ENCODE results near the gene MTF2.

DNA sequence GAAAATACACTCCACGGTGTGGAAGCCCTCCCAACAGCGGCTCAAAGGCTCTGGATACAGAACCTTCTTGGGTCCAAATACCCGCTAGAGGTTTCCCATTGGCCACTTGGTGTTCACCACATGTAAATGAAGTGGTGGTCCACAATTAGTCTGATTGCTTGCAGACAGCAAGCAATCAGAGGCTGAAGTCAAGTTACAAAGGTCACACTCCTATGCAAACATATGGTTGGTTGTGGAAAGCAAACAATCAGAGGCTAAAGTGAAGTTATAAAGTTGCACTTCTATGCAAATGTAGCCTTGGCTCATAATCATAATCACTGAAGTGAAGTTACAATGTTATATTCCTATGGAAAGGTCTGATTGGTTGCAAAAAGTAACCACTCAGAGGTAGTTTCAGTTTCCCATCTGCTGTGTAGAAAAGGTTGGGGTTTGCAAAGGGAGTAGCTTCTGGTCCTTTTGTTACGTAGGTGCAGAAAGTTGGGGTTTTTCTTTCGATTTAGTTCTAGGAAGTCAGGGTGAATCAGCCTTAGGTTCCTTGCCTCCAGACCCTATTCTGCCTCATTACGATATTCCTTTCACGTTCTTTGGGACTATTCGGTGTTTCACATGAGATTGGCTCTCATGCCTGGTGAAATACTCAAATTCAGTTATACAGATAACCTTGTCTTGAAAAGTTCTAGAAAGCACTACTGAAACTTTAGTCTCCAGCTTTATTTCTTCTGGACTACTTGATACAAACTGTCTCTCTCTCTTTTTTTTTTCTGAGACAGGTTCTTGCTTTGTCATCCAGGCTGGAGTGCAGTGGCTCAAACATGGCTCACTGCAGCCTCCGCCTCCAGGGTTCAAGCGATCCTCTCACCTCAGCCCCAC, 36.7 kb upstream of the MTF2 start:
- TF ChIP-seq, protein P1, sequence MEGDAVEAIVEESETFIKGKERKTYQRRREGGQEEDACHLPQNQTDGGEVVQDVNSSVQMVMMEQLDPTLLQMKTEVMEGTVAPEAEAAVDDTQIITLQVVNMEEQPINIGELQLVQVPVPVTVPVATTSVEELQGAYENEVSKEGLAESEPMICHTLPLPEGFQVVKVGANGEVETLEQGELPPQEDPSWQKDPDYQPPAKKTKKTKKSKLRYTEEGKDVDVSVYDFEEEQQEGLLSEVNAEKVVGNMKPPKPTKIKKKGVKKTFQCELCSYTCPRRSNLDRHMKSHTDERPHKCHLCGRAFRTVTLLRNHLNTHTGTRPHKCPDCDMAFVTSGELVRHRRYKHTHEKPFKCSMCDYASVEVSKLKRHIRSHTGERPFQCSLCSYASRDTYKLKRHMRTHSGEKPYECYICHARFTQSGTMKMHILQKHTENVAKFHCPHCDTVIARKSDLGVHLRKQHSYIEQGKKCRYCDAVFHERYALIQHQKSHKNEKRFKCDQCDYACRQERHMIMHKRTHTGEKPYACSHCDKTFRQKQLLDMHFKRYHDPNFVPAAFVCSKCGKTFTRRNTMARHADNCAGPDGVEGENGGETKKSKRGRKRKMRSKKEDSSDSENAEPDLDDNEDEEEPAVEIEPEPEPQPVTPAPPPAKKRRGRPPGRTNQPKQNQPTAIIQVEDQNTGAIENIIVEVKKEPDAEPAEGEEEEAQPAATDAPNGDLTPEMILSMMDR (IDR thresholded peaks at IDR 0.05), result no peak
- no peak for TF ChIP-seq POLR2A (IDR thresholded peaks at IDR 0.05)
